ENCODE measurements around the gene IFT88.

DNA sequence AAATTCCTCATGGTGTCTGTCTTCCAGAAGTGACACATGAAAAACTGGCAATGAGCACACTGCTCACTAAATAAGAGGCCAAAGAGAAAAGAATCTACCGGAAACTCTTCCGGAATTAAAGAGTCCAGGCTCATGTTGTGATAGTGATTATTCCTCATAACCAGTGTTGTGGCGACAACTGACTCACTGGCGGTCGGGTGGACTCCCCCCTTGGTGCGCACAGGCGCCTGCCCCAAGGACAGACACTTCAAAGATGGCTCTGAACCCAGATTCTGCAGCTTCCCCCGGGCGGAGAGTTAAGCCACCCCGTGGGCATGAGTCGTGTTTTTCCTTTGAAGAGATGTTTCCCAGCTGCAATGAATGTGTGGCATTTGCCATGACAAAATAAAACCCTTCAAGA, 146.8 kb downstream of the IFT88 start:
- TF ChIP-seq, protein P1, sequence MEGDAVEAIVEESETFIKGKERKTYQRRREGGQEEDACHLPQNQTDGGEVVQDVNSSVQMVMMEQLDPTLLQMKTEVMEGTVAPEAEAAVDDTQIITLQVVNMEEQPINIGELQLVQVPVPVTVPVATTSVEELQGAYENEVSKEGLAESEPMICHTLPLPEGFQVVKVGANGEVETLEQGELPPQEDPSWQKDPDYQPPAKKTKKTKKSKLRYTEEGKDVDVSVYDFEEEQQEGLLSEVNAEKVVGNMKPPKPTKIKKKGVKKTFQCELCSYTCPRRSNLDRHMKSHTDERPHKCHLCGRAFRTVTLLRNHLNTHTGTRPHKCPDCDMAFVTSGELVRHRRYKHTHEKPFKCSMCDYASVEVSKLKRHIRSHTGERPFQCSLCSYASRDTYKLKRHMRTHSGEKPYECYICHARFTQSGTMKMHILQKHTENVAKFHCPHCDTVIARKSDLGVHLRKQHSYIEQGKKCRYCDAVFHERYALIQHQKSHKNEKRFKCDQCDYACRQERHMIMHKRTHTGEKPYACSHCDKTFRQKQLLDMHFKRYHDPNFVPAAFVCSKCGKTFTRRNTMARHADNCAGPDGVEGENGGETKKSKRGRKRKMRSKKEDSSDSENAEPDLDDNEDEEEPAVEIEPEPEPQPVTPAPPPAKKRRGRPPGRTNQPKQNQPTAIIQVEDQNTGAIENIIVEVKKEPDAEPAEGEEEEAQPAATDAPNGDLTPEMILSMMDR (IDR thresholded peaks at IDR 0.05; ENCODE audit: low read depth, low read length, missing input control), result no peak
- no peak for TF ChIP-seq JUND (IDR thresholded peaks at IDR 0.05)
- no peak for TF ChIP-seq YY1 (IDR thresholded peaks at IDR 0.05)
- TF ChIP-seq, protein P2, sequence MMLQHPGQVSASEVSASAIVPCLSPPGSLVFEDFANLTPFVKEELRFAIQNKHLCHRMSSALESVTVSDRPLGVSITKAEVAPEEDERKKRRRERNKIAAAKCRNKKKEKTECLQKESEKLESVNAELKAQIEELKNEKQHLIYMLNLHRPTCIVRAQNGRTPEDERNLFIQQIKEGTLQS (IDR thresholded peaks at IDR 0.05), result no peak
- TF ChIP-seq SP1 (IDR thresholded peaks at IDR 0.05), result no peak
- TF ChIP-seq, protein P3, sequence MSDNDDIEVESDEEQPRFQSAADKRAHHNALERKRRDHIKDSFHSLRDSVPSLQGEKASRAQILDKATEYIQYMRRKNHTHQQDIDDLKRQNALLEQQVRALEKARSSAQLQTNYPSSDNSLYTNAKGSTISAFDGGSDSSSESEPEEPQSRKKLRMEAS (IDR thresholded peaks at IDR 0.05), result no peak
- TF ChIP-seq, protein P4, sequence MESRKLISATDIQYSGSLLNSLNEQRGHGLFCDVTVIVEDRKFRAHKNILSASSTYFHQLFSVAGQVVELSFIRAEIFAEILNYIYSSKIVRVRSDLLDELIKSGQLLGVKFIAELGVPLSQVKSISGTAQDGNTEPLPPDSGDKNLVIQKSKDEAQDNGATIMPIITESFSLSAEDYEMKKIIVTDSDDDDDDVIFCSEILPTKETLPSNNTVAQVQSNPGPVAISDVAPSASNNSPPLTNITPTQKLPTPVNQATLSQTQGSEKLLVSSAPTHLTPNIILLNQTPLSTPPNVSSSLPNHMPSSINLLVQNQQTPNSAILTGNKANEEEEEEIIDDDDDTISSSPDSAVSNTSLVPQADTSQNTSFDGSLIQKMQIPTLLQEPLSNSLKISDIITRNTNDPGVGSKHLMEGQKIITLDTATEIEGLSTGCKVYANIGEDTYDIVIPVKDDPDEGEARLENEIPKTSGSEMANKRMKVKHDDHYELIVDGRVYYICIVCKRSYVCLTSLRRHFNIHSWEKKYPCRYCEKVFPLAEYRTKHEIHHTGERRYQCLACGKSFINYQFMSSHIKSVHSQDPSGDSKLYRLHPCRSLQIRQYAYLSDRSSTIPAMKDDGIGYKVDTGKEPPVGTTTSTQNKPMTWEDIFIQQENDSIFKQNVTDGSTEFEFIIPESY (IDR thresholded peaks at IDR 0.05), result no peak
- TF ChIP-seq, protein P5, sequence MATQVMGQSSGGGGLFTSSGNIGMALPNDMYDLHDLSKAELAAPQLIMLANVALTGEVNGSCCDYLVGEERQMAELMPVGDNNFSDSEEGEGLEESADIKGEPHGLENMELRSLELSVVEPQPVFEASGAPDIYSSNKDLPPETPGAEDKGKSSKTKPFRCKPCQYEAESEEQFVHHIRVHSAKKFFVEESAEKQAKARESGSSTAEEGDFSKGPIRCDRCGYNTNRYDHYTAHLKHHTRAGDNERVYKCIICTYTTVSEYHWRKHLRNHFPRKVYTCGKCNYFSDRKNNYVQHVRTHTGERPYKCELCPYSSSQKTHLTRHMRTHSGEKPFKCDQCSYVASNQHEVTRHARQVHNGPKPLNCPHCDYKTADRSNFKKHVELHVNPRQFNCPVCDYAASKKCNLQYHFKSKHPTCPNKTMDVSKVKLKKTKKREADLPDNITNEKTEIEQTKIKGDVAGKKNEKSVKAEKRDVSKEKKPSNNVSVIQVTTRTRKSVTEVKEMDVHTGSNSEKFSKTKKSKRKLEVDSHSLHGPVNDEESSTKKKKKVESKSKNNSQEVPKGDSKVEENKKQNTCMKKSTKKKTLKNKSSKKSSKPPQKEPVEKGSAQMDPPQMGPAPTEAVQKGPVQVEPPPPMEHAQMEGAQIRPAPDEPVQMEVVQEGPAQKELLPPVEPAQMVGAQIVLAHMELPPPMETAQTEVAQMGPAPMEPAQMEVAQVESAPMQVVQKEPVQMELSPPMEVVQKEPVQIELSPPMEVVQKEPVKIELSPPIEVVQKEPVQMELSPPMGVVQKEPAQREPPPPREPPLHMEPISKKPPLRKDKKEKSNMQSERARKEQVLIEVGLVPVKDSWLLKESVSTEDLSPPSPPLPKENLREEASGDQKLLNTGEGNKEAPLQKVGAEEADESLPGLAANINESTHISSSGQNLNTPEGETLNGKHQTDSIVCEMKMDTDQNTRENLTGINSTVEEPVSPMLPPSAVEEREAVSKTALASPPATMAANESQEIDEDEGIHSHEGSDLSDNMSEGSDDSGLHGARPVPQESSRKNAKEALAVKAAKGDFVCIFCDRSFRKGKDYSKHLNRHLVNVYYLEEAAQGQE (IDR thresholded peaks at IDR 0.05), result no peak
- no peak for TF ChIP-seq TAF1 (conservative IDR thresholded peaks at IDR 0.05)
- no peak for TF ChIP-seq EGR1 (IDR thresholded peaks at IDR 0.05; ENCODE audit: low read depth in 2 of 2)
- no peak for TF ChIP-seq HNF4A (conservative IDR thresholded peaks at IDR 0.05)
- no peak for TF ChIP-seq RAD21 (IDR thresholded peaks at IDR 0.05)
- no peak for TF ChIP-seq GABPA (IDR thresholded peaks at IDR 0.05 in 1 of 2, conservative IDR thresholded peaks at IDR 0.05 in 1 of 2)
- no peak for TF ChIP-seq RXRA (IDR thresholded peaks at IDR 0.05)

Data from liver (tissue), 3 donors.